NCI-H2227 (cell line): Measurements from ENCODE around the gene BCL2L15.
"Not testable (repeated sequence)": the region's sequence is repeated elsewhere in the genome, so short reads cannot be mapped to it uniquely, and the experiment has no call there.

Experiments used
- DNase-seq: peaks from one replicate; lab custom pipeline; 2025; ENCODE audit not compliant: unreplicated experiment; lab: John Stamatoyannopoulos, UW

Gene BCL2L15

GRCh38 chr1:113872219-113872935 lies 15.0 kb downstream of the BCL2L15 start:
- no peak for DNase-seq

- DNase-seq = no peak
Measured at GRCh38 chr1:113871597-113872113, 15.7 kb downstream of the BCL2L15 start, which contains the start of gene PTPN22. PTPN22 (minus strand) TSS chr1:113871712.

DNA sequence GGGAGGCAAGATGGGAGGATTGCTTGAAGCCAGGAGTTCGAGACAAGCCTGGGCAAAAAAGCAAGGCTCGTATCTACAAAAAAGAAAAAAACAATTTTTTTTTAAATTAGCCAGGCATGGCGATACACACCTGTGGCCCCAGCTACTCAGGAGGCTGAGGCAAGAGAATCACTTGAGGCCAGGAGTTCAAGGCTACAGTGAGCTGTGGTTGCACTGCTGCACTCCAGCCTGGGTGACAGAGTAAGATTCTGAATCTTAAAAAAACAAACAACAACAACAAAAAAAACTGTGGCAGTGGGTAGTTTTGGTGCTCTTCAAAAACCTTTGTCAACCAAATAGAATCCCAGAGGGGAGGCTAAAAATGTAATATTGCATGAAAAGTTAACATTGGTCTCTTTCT lies 16.6 kb downstream of the BCL2L15 start:
- no peak for DNase-seq

GRCh38 chr1:113868387-113869083 lies 18.8 kb downstream of the BCL2L15 start:
- DNase-seq = no peak

GRCh38 chr1:113861641-113862040 lies 25.7 kb downstream of the BCL2L15 start:
- DNase-seq = no peak

- DNase-seq = no peak
Measured at GRCh38 chr1:113860891-113861290, 26.5 kb downstream of the BCL2L15 start.

DNA sequence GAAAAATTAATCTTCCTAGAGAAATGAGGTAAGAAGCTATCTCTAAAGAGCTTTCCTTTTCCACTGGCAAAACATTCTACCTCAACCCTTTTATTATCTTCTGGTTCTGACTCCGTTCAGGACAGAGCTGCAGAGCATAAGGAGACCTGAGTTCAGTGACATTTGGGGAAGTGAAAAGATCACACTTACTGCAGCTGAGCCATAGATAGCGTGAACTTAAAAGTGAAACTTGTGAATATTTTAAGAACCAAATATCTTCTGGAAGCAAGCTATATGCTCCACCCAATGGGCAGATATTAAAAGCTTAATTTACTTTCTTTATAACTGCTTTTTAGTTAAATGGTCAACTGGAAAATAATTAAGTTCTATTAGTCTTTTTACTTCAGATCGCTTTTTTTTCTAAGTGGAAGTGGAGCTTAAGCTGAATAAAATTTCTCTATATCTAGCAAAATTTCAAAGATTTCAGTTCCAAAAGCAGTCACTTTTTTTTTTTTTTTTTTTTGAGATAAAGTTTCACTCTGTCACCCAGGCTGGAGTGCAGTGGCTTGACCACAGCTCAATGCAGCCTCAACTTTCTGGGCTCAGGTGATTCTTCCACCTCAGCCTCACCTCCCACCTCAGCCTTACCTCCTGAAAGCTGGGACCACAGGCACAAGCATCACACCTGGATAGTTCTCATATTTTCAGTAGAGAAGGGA lies 27.8 kb downstream of the BCL2L15 start:
- DNase-seq = no peak

DNA sequence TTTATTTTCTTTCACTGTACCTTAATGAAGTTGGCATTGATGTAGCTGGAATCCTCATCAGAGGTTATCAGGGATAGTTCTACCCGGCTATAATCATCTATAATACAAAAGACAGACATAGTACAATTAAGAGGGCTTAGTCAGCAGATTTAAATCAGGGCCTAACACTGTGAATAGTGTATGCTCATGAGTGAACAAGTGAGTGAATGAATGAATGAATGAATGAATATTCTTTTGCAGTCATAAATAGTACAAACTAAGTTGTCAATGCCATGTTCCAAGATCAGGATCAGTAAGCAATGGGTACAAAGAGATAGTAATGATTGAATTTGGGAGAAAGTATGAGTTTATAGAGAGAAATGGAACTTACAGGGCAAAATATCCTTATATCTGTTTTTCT lies 28.4 kb downstream of the BCL2L15 start:
- DNase-seq = no peak

DNA sequence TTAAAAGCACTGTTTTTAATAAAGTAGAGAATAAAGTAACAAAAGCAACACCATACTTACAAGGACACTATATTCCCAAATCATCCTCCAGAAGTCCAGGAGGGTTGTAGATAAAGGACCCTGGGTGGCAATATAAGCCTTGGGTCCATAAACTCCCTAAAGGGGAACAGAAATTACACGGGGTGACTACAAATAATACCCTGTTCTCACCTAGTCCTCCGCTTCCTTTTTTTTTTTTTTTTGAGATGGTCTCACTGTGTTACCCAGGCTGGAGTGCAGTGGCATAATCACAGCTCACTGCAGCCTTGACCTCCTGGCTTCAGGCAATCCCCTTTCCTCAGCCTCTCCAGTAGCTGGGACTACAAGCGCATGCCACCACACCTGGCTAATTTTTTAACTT lies 29.0 kb downstream of the BCL2L15 start:
- DNase-seq = no peak

DNA sequence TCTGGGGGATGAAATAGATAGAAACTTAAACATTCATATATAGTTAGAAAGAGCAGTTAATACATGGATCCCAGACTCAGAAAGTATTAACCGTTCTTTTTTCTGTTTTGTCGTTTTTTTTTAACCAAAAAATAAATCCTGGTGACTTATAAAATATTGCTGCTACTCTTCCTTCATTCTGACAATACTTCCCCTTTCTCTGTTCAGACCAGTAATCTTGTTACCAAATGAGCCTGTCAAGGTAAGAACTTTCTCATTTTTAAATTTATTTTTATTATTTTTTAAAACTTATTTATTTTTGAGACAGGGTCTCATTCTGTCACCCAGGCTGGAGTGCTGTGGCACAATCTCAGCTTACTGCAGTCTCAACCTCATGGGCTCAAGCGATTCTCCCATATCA lies 29.6 kb downstream of the BCL2L15 start:
- no peak for DNase-seq

DNA sequence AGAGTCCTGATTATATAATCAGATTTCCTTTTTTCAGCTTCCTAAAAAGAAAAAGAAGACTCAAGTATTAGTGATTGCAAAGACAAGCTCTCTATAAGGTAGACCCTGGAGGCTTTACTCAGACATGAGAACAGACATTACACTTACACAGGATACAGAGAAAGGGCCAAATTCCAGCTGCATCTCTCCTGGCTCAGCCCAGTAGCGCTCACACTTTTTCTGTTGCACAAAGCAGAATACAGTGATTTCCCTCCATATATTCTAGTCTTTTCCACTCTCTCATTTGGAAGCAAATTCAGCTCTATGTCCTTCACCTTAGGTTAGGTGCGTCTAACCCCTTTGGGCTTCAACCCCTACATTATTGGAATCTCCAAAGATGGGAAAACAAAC lies 31.0 kb downstream of the BCL2L15 start:
- DNase-seq = no peak

DNA sequence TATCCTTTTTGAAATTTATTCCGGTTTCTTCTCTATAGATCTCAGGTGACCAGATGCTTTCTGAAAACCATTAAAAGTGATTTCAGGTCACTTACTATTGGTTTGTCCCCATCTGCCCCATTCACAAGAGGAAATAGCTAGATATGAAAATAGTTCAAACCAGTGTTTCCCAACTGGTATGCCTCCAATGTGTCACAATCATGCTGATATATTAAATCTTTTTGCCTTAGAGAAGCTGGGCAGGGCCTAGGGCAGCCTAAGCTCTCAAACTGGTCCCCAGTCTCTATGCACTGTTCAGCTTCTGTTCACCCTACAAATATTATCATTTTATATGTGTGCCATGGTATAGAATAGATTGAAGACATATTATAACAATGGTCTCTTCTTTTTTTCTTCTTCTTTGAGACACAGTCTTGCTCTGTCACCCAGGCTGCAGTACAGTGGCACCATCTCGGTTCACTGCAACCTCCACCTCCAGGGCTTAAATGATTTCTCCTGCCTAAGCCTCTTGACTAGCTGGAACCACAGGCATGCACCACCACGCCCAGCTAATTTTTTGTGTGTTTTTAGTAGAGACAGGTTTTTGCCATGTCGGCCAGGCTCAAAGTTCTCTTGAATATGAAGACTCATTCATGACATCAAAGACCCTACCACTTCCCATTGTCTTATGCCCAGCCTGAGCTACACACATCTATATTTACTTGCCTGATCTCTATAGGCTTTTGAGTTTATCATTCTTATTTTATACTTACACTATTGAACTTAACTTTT lies 31.6 kb downstream of the BCL2L15 start:
- DNase-seq = no peak

DNA sequence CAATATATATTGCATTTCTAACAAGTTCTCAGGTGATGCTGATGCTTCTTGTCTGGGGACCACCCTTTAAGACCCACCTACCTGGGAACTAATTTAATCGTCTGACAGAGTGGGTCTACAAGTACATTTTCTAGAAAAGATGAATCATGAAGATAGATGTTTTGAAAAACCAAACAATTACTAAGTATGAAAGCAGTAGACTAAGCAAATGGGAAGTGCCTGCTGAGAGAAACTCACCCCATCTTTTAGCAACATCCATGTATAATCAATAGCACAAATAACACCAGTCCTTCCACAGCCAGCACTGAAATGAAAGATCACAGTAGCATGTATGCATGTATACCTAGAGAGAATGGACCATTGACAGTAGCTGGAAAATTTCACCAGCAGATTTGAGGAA lies 33.1 kb downstream of the BCL2L15 start:
- no peak for DNase-seq

DNA sequence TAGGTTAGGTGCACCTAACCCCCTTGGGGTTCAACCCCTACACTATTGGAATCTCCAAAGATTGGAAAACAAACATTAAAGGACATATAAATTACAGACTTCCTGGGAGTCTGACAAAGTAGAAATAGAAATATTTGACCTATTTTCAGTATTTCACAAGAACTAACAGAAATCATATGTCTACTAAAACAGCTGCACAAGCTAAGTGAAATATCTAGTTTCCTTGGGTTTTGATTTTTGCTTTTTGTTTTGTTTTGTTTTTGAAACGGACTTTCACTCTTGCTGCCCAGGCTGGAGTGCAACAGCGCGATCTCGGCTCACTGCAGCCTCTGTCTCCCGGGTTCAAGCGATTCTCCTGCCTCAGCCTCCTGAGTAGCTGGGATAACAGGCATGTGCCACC lies 34.7 kb downstream of the BCL2L15 start:
- DNase-seq = not testable (repeated sequence)

DNA sequence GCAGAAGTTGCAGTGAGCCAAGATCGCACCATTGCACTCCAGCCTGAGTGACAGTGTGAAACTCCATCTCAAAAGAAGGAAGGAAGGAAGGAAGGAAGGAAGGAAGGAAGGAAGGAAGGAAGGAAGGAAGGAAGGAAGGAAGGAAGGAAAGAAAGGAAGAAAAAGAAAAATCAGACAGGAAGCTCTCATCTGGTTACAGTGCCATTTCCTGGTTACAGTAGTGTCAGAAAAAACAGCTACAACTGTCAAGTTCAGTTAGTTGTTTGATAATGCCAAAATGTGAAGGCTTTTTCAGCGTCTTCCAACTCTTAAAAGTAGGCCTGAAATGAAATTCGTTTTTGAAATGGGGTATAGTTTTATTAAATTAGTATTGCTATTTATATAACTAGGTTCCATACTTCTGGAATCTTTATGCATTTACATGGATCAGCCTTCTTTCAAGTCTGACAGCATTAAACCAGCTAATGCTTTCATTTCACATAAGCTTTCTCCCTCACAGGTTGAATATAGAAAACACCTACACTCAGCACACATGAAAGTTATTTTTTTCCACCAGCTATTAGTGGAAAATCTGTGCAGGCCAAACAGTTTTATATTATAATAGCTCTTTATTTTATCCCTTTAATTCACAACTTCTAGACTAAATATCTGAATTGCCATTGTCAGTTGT lies 37.1 kb downstream of the BCL2L15 start:
- no peak for DNase-seq

DNA sequence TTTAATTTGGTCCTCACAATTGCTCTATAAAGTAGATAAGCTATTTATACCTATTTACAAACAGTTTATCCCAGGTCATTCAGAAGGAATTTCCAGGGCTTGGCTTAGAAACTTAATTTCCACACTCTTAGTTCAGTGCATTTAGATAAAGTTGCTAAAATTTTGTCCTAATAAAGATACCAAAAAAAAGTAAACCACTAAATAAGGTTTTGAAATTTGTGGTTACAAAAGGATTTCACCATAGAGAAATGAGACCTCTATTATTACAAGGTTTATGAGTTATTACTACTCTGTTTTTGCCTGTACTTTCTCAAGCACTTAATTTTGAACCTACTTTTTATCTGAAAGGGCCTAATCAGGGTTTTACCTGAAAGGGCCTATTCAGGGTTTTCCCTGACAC lies 38.3 kb downstream of the BCL2L15 start:
- no peak for DNase-seq

GRCh38 chr1:113846391-113847035 lies 40.9 kb downstream of the BCL2L15 start:
- no peak for DNase-seq

DNA sequence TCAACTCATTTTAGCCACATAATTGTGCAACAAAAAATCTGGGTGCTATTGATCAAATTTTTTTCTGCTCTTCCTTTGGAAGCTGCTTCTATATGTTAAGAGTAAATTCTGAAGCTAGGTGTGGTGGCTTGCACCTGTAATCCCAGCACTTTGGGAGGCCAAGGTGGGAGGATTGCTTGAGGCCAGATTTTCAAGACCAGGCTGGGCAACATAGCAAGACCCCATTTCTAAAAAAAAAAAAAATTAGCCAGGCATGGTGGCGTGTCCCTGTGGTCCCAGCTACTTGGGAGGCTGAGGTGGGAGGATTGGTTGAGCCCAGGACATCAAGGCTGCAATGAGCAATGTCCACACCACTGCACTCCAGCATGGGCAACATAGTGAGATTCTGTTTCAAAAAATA lies 50.8 kb downstream of the BCL2L15 start:
- DNase-seq = no peak

GRCh38 chr1:113835686-113836290 lies 51.6 kb downstream of the BCL2L15 start:
- DNase-seq = peak; percentile 60

DNA sequence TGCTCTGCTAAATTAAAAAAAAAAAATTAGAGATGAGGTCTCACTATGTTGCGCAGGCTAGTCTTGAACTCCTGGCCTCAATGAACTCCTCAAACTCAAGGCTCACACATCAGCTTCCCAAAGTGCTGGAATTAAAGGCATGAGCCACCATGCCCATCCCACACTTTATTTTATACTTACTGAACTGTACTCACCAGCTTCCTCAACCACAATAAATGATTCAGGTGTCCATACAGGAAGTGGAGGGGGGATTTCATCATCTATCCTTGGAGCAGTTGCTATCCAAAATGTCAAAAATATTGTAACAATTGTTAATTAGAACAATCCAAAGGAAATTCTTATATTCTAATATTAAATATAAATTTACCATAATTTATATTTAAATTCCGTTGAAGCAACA lies 52.7 kb downstream of the BCL2L15 start:
- no peak for DNase-seq
